ENCODE measurements around the gene TENM3. TPM values are rescaled to one million over a fixed set of nuclear protein-coding genes. Genes with fewer than 3 reads are reported as not detected.

TENM3 gene
- total RNA-seq, 2 experiments from 2014 or later = not detected

GRCh38 chr4:182343453-182343852 lies 100.3 kb downstream of the TENM3 start:
- no peaks in the 10 kb centered on the region for H3K9me3 Mint-ChIP-seq
- DNase-seq = no peak
- no peak overlapping the region for H3K4me3 Mint-ChIP-seq
- H3K36me3 Mint-ChIP-seq = no peaks in the 10 kb centered on the region
- H3K4me1 Mint-ChIP-seq (ENCODE audit: low read depth) = no peaks in the 10 kb centered on the region
- CTCF ChIA-PET = no interaction called here
- intact Hi-C loops (cut with micrococcal nuclease) = no loop called here
- no peaks in the 10 kb centered on the region for H3K27me3 Mint-ChIP-seq
- H3K27ac Mint-ChIP-seq = no peak overlapping the region
- POLR2A ChIA-PET = no interaction called here

GRCh38 chr4:182344968-182345367 lies 101.8 kb downstream of the TENM3 start:
- CTCF ChIA-PET = no interaction called here
- H3K4me3 Mint-ChIP-seq = no peak overlapping the region
- no peaks in the 10 kb centered on the region for H3K36me3 Mint-ChIP-seq
- no peak for DNase-seq
- intact Hi-C loops (cut with micrococcal nuclease) = no loop called here
- H3K27me3 Mint-ChIP-seq = peaks cover 1% of the 10 kb centered on the region
- H3K9me3 Mint-ChIP-seq = no peaks in the 10 kb centered on the region
- H3K27ac Mint-ChIP-seq = no peak overlapping the region
- POLR2A ChIA-PET = no interaction called here
- no peaks in the 10 kb centered on the region for H3K4me1 Mint-ChIP-seq (ENCODE audit: low read depth)

DNA sequence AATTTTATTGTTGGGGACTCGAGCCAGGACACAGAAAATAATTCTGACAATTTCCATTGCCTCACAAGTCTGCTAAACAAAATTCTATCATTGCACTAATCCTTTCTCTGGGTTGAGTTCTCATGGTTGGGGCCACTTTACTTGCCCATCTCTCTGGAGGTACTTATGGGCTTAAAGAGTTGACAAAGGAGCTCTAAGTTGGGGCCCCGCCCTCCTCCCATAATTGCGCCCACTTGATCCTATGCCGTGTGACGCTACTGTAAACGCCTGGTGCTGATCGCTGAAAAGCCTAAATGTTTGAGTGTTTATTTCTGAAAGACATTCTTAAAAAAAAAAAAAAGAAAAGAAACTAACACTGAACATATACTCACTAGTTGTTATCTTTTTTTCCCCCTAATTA lies 103.0 kb downstream of the TENM3 start:
- no peak for DNase-seq
- Mint-ChIP-seq H3K9me3 (no peaks in the 10 kb centered on the region), H3K27ac (no peak overlapping the region), H3K27me3 (peaks cover 1% of the 10 kb centered on the region), H3K4me1 (ENCODE audit: low read depth) (no peaks in the 10 kb centered on the region), H3K4me3 (no peak overlapping the region), H3K36me3 (no peaks in the 10 kb centered on the region)
- ChIA-PET CTCF (no interaction called here), POLR2A (no interaction called here)
- intact Hi-C loops (cut with micrococcal nuclease) = no loop called here

DNA sequence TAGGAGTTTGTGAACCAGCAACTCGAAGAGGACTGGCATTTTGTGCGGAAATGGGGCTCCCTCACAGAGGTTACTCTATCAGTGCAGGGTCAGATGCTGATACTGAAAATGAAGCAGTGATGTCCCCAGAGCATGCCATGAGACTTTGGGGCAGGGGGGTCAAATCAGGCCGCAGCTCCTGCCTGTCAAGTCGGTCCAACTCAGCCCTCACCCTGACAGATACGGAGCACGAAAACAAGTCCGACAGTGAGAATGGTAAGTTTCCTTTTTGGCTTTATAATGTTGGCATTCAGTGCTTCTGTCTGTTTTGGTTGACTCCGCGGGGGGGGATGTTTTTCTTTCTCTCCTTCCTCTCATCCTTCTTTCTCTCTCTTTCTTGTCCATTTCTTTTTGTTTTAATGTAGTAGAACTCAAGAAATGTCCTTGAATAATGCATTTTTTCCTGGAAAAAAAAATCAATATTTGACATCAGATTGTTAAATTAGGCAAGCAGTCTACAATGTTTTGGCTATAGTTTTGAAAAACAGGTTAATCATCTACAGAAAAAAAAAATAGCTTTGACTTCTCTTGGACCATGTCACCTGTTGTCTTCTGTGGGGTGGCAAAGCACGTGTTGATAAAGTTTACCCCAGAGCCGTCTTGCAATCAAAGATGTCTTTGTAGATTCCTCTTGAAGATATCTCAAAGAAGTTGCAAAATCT lies 103.6 kb downstream of the TENM3 start:
- intact Hi-C loops (cut with micrococcal nuclease) = no loop called here
- Mint-ChIP-seq H3K27me3 (peaks cover 1% of the 10 kb centered on the region), H3K36me3 (no peaks in the 10 kb centered on the region), H3K4me1 (ENCODE audit: low read depth) (no peaks in the 10 kb centered on the region), H3K27ac (no peak overlapping the region), H3K4me3 (no peak overlapping the region), H3K9me3 (no peaks in the 10 kb centered on the region)
- no peak for DNase-seq
- ChIA-PET POLR2A (no interaction called here), CTCF (no interaction called here)

DNA sequence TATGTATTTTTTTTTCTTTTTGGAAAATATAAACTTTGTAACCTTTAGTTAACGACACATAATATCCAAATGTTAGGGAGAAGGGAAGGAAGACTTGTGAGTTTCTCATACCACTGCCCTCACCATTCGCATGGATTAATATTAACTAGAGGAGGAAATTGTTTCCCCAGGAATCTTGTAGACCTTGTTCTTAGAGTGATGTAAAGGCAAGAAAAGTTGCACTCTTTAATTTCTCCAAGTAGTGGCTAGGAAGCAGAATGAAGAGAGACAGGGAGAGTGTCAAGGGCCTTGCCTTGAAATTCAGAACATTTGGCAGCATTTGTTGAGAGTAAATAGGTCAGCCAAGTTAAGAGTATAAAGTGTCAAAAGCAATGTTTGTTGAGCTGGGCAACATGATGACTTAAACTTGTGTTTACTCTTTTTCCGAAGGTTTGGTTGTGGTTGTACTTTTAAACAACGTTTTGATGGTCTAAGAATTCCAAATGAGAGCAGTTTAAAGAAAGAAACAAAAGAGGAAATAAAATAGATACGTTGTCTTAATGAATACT lies 105.7 kb downstream of the TENM3 start:
- DNase-seq = no peak
- no peaks in the 10 kb centered on the region for H3K36me3 Mint-ChIP-seq
- no peaks in the 10 kb centered on the region for H3K9me3 Mint-ChIP-seq
- H3K27ac Mint-ChIP-seq = no peak overlapping the region
- H3K4me1 Mint-ChIP-seq (ENCODE audit: low read depth) = no peaks in the 10 kb centered on the region
- H3K4me3 Mint-ChIP-seq = no peak overlapping the region
- H3K27me3 Mint-ChIP-seq = peaks cover 1% of the 10 kb centered on the region
- CTCF ChIA-PET = no interaction called here
- intact Hi-C loops (cut with micrococcal nuclease) = no loop called here
- POLR2A ChIA-PET = no interaction called here

DNA sequence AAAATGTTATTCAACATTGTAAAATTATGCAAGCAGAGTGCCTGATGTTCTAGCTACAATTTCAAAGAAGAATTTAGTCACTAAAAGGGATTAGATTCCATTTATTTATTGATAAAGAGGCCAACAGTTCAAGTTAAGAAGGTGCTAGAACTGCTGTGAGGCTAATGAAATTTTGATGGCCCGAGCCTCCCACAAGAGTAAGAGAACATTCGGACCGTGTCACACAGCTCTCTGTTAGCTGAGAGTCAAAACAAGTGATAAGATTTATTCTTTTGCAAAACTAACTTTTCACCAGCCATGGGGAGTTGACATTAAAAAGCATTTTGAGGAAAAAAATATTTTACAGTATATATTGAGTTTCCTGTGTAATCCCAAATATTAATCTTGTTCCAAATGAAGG lies 106.8 kb downstream of the TENM3 start:
- POLR2A ChIA-PET = no interaction called here

GRCh38 chr4:182351485-182351884 lies 108.3 kb downstream of the TENM3 start:
- intact Hi-C loops (cut with micrococcal nuclease) = no loop called here
- H3K27me3 Mint-ChIP-seq = peaks cover 1% of the 10 kb centered on the region

More for the DNA sequence above, 106.8 kb downstream of the TENM3 start:
- no peak overlapping the region for H3K27ac Mint-ChIP-seq
- peaks cover 1% of the 10 kb centered on the region for H3K27me3 Mint-ChIP-seq
- intact Hi-C loops (cut with micrococcal nuclease) = no loop called here
- H3K4me3 Mint-ChIP-seq = no peak overlapping the region
- CTCF ChIA-PET = no interaction called here
- H3K4me1 Mint-ChIP-seq (ENCODE audit: low read depth) = no peaks in the 10 kb centered on the region
- H3K36me3 Mint-ChIP-seq = no peaks in the 10 kb centered on the region
- no peaks in the 10 kb centered on the region for H3K9me3 Mint-ChIP-seq
- no peak for DNase-seq

GRCh38 chr4:182354106-182354505 lies 110.9 kb downstream of the TENM3 start:
- H3K36me3 Mint-ChIP-seq = no peaks in the 10 kb centered on the region
- intact Hi-C loops (cut with micrococcal nuclease) = no loop called here
- no peaks in the 10 kb centered on the region for H3K27me3 Mint-ChIP-seq
- H3K27ac Mint-ChIP-seq = no peak overlapping the region
- POLR2A ChIA-PET = no interaction called here
- DNase-seq = no peak
- no peak overlapping the region for H3K4me3 Mint-ChIP-seq
- no peaks in the 10 kb centered on the region for H3K4me1 Mint-ChIP-seq (ENCODE audit: low read depth)
- CTCF ChIA-PET = no interaction called here
- H3K9me3 Mint-ChIP-seq = no peaks in the 10 kb centered on the region

More at GRCh38 chr4:182351485-182351884, 108.3 kb downstream of the TENM3 start:
- ChIA-PET CTCF (no interaction called here), POLR2A (no interaction called here)
- Mint-ChIP-seq H3K27ac (no peak overlapping the region), H3K36me3 (no peaks in the 10 kb centered on the region), H3K9me3 (no peaks in the 10 kb centered on the region), H3K4me1 (ENCODE audit: low read depth) (no peaks in the 10 kb centered on the region), H3K4me3 (no peak overlapping the region)
- no peak for DNase-seq

DNA sequence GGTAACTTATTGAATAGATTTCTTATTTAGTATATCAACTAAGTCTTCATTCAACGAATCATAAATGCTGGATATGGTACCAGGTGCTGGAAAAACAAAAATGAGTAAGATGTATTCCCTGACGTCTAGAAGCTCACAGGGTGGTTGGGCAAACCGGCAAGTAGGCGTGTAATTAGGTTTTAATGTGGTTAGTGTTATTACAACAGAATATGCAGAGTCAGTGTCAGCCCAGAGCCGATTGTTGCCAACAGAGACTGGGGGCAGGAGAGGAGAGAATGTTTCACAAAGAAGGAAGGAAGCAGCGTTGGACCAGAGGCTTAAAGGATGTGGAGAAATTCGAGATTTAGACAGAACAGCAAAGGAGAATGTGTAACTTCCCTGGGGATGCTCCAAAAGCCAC lies 111.7 kb downstream of the TENM3 start:
- Mint-ChIP-seq H3K4me1 (ENCODE audit: low read depth) (no peaks in the 10 kb centered on the region), H3K9me3 (no peaks in the 10 kb centered on the region), H3K27ac (no peak overlapping the region), H3K36me3 (no peaks in the 10 kb centered on the region), H3K27me3 (no peaks in the 10 kb centered on the region), H3K4me3 (no peak overlapping the region)
- intact Hi-C loops (cut with micrococcal nuclease) = no loop called here
- CTCF ChIA-PET = no interaction called here
- DNase-seq = no peak
- POLR2A ChIA-PET = no interaction called here

GRCh38 chr4:182367153-182367552 lies 124.0 kb downstream of the TENM3 start:
- ChIA-PET POLR2A (no interaction called here), CTCF (no interaction called here)
- Mint-ChIP-seq H3K9me3 (no peaks in the 10 kb centered on the region), H3K4me1 (ENCODE audit: low read depth) (no peaks in the 10 kb centered on the region), H3K27me3 (no peaks in the 10 kb centered on the region), H3K36me3 (no peaks in the 10 kb centered on the region), H3K27ac (no peak overlapping the region), H3K4me3 (no peak overlapping the region)
- no peak for DNase-seq
- intact Hi-C loops (cut with micrococcal nuclease) = no loop called here

- Mint-ChIP-seq H3K27me3 (no peaks in the 10 kb centered on the region), H3K4me1 (ENCODE audit: low read depth) (no peaks in the 10 kb centered on the region), H3K36me3 (no peaks in the 10 kb centered on the region), H3K27ac (no peak overlapping the region), H3K9me3 (no peaks in the 10 kb centered on the region), H3K4me3 (no peak overlapping the region)
- ChIA-PET POLR2A (no interaction called here), CTCF (no interaction called here)
- no peak for DNase-seq
- intact Hi-C loops (cut with micrococcal nuclease) = no loop called here
Observed at GRCh38 chr4:182369211-182369610, 126.0 kb downstream of the TENM3 start.

GRCh38 chr4:182370491-182370890 lies 127.3 kb downstream of the TENM3 start:
- ChIA-PET POLR2A (no interaction called here), CTCF (no interaction called here)
- DNase-seq = no peak
- H3K9me3 Mint-ChIP-seq = no peaks in the 10 kb centered on the region
- no peak overlapping the region for H3K27ac Mint-ChIP-seq
- H3K4me1 Mint-ChIP-seq (ENCODE audit: low read depth) = no peaks in the 10 kb centered on the region
- H3K36me3 Mint-ChIP-seq = no peaks in the 10 kb centered on the region
- H3K27me3 Mint-ChIP-seq = no peaks in the 10 kb centered on the region
- H3K4me3 Mint-ChIP-seq = no peak overlapping the region
- intact Hi-C loops (cut with micrococcal nuclease) = no loop called here

GRCh38 chr4:182380771-182381181 lies 137.6 kb downstream of the TENM3 start:
- POLR2A ChIA-PET = no interaction called here
- Mint-ChIP-seq H3K36me3 (no peaks in the 10 kb centered on the region), H3K4me3 (no peak overlapping the region), H3K9me3 (no peaks in the 10 kb centered on the region), H3K27me3 (peaks cover 3% of the 10 kb centered on the region), H3K27ac (no peak overlapping the region), H3K4me1 (ENCODE audit: low read depth) (no peaks in the 10 kb centered on the region)
- DNase-seq = no peak
- CTCF ChIA-PET = no interaction called here
- intact Hi-C loops (cut with micrococcal nuclease) = no loop called here

All from activated CD4-positive, alpha-beta memory T cell treated with anti-CD3 and anti-CD28 coated beads for 36 hours (primary cell).